Measurements from ENCODE around the gene PRAC2. TPM values are rescaled to one million over a fixed set of nuclear protein-coding genes. Genes with fewer than 3 reads are reported as not detected.

Gene PRAC2
- total RNA-seq, 1 donor from 2014 or later, result not detected

DNA sequence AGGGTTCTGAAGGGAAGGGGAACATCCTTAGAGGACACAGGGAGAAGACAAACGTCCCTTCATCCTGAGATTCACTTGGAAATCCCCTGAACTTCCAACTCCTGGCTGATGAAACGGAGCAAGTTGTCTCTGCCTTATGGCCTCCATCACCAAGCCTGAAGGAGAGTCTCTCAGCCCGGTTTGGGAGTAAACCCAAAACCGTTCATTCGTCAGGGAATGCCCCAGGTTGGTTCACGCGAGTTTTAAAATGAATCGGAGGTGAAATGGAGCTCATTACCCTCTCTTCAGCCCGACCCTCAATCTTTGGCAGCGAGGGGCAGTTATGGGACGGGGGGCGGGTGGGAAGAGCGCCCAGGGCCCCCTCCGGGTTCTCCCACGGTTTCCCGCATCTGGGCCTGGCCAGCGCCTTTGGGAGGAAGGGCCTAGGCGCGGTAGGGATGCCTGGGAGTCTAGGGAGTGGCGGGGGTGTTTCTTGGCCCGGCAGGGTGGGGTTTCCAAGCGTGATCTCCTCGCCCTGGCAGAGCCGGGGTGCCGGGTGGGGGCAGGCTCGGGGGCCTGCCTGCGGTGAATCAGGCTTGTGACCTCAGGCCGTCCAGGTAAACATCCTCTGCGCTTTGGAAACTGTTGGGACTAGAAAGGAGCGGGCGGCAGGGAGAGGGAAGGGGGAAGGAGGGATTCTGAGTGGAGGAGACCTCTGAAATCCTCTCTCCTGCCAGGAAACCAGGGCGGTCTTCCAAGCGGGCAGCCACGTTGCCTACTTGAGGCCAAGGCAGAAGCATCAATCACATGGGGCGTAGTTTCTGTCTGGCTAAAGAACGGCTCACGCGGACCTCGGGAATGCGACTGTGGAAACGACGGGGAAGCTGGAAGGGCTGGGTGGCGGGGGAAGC lies 29.7 kb downstream of the PRAC2 start:
- intact Hi-C loops (cut with micrococcal nuclease), result no loop called here

DNA sequence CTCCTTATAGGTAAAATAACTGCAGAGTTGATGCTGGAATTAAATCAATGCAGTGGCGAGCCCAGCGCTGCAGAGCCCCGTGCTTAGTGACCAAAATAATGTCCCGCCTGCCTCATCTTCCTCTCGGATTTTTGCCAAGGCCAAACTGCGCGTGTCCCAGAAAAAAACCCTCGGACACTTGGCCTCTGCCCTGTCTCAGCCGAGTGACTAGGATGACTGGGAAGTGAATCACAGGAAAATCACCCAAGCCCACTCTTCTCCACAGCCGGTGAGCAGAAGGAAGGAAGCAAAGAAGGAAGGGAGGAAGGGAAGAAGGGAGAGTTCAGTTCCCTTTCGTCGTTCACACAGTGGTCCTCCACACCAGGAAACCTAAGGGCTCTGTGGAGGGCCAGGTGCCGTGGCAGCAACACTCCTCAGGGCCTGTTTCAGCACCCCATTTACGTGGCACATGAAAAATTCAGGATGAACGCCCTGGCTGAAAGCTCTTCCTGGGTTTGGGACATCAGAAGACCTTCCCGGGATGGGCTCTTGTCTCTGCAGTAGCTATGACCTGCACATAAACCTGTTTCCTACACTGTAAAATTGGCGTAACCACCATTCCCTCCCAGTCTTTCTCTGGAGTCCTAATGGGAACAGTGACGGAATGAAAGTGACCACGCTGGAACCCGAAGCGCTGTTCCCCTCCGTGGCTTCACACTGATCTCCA lies 31.0 kb downstream of the PRAC2 start:
- intact Hi-C loops (cut with micrococcal nuclease), result no loop called here

DNA sequence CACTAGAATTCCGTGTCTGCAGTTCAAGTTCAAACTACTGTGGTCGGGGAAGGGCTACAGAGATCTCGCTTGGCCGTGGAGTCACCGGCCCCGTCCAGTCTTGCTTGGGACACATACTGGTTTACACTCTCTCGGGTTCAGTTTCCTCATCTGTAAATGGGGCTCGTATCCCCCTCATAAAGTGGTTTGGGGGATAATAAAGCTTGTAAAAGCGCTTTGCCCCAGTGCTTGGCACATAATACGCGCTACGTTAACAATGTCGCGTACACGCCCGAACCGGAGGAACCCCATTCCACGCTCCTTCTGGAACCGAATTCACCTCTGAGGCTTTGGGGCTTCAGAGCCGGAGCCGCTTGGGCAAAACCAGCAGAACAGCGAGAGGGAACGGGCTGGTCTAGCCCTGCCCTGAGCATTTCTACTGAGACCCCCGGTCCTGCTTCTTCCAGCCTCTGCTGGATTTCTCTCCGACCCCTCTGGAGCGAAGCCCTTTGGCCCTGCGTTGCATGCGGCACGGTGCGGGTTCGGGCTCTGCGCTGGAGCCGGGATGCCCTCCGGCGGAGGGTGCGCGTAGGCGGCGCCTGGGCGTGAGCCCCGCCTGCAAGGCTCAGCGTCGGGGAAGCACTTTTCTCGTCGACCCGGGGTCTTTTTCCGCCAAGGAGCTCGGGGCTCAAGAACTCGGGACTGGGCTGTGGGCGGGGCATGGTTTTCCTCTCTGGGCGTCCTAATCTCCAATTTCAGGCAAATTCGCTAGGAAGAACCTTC lies 31.7 kb downstream of the PRAC2 start:
- intact Hi-C loops (cut with micrococcal nuclease), result no loop called here

DNA sequence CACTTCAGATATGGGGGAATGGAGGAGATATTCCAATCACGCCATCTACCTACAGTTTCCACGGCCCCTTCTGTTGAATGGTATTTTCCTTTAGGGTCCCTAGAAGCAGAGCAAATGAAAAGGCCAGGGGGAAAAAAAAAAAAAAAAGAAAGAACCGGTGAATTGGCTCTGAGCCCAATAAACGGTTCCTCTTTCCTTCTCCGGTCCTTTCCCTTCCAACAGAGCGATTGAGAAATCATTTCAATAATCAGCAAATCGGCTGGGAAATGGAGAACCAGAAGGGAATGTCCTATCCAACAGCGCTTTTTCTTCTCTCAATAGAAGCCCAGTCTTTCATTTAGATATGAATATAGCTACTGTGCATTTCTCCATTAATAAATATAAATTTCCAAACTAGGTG lies 32.4 kb downstream of the PRAC2 start:
- intact Hi-C loops (cut with micrococcal nuclease), result no loop called here

DNA sequence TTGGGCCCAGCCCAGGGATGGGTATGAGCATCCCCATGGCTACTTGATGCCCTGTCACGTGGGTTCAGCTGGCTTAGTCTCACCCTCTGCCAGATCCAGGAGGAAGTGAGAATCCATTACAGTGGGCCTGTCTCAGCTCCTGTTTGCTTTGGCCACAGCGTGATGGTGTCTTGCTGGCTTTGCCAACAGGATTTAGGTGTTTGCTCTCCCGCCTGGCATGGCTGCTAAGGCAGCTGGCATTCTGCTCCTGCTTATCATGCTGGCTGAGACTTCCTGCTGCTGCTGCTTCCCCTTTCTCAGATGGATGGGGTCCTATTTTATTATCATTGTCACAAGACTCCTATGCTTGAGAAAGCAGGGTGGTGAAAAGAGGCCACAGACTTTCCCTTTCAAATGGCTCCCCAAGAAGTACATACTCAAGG lies 33.9 kb downstream of the PRAC2 start:
- intact Hi-C loops (cut with micrococcal nuclease), result no loop called here

DNA sequence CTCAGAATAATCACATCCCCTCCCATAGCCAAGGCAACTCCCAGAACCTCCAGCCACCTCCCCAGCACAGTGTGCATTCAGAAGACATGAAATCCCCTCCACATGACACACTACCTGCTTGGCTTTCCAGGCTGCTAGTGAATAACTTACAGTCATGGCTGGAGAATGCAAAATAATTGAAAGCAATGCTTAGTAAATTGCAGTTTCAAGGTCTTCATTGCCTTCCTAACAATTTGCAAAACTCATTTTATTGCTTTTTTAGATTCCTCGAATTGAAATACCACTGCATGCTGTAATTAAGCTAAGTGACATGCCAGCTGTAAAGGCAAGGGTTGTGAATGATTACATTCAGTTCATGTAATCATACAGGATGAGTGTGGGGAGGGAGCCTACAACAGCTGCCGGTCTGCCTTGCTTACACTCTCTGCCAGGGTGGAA lies 34.6 kb downstream of the PRAC2 start:
- intact Hi-C loops (cut with micrococcal nuclease), result no loop called here

DNA sequence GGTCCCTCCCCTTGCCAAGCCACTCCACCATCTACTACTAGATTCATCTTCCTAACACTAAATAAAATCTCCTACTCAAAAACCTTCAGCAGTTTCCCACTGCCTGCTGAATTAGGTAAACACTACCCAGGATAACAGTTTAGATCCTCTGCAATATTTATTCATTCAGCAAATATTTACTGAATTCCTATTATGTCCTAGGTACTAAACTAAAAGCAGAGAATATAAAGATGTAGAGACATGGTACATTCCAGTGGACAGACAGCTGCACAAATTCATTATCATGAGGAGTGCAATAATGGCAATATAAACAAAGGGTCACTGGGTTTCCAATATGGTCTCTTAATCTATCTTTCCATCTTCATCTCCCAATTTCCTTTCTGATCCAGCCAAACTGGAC lies 36.3 kb downstream of the PRAC2 start:
- intact Hi-C loops (cut with micrococcal nuclease), result no loop called here

DNA sequence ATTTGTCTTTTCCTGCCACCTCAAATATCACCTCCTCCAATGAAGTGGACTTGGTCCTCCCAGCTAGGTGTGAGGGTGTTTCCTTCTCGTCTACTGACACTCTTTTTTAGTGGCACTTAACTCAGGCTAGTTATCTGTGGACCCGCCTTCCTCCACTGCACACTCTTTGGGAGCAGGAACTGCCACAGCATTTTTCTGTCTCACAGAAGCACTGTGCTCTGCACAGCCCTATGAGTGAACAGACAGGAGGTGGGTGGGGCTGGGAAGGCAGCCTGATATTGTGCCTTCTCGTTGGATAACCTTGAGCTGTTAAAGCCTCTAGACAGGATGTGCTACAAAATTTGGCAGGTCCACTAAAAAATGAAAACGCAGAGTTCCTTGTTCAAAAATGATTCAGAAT lies 37.4 kb downstream of the PRAC2 start:
- intact Hi-C loops (cut with micrococcal nuclease), result no loop called here

DNA sequence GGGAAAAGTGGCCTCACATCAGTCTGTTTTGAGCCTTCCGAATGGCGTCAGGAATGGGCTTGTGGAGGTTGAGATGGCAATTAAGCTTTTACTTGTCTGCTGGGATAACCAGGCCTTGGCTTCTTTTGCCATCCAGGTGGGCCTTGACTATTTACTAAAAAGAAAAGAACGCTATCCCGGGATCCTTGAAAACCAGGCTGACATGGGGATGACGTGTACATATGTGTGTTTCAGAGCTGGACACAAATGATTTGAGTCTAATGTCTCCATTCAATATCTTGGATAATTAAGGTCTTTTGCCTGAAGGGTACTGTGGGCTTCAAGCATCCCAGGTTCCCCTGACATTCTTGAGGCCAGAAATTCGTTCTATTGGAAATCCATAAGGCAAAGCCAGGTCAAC lies 38.1 kb downstream of the PRAC2 start:
- intact Hi-C loops (cut with micrococcal nuclease), result no loop called here

DNA sequence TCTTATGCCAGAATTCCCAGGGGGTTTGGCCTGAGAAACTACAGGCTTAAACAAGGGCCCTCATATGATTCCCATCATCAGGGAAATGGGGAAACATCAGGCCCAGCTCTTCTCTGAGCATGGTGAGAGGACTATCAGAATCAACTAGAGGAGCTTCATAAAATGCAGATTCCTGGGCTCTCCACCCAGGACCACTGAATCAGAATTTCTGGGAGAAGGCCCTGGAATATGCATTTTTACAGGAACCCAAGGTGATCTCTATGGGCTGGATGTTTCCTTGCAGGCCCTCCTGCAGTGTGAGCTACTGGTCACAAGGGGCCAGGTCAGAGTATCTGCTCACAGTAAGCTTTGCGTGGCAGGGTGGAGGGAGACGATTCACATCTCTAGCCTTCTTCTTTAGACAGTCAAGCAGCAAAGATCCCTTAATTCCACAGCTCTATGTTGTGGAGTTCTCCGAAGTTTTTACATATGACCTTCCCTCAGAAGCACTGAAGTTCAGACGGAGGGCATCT lies 44.3 kb downstream of the PRAC2 start:
- intact Hi-C loops (cut with micrococcal nuclease), result no loop called here

DNA sequence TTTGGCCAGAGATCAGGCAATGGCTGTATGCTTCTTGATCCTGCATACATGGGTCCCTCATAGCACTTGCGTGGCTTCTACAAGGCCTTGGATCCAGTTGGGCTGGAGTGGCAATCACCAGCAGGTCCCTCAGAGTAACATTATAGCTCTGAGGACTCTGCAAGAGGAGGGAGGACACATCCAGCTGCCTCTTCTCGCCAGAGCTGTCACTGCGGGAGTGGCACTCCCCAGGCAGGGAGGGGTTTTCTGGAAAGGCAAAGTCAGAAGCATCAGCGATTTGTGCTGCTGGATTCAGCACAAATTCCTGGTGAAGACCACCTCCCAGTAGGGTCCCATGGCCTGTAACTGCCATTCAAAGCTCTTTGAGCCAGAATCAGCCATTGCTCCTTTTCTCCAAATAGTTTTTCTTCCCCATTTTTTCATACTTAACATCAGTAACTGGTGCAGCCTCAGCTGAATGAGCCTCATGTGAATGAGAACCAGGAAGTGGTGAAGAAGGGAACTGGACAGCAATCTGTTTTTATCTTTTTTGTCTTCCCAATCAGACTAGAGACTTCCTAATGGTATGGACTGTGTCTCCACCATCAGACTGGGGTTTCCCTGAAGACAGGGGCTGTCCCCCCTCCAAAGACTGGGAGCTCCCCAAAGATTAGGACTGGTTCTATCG lies 46.2 kb downstream of the PRAC2 start:
- intact Hi-C loops (cut with micrococcal nuclease), result no loop called here

DNA sequence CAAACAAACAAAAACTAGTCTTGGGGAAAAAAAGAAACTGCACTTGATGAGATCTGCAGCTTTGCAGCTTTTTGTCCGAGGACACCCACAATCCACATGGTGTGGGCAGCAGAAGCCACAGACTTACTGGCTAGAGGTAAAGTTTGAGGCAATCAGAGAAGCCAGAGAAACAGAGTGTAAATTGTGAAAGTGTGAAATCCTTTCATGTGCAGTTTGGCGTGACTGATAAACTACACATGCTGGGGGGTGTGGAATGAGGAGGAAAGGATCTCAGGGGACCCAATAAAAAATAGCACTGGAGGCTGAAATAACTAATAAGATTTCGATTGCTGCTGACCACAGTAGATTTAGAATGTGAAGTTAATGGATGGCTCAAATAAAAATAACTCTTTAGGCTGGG lies 48.0 kb downstream of the PRAC2 start:
- intact Hi-C loops (cut with micrococcal nuclease), result no loop called here

DNA sequence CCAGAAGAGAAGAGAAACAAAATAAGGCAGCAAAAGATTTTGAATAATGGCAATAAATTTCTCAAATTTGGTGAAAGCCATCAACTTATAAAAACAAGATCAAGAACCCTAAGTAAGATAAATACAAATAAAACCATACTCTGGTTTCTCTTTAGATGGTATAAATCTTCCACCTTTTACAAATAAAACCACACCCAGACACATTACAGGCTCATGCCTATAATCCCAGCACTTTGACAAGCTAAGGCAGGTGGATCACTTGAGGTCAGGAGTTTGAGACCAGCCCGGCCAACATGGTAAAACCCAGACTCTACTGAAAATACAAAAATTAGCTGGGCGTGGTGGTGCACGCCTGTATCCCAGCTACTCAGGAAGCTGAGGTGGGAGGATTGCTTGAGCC lies 50.3 kb downstream of the PRAC2 start:
- intact Hi-C loops (cut with micrococcal nuclease), result no loop called here

Other genes with a start within 250 kb of the PRAC2 start
- not detected in 2 replicates for gene HOXB1, start 192.2 kb upstream of the PRAC2 start, total RNA-seq
- 37.5 and 38.1 TPM in 2 replicates for gene HOXB2, start 178.1 kb upstream of the PRAC2 start, total RNA-seq
- 9.0 and 10.0 TPM in 2 replicates for gene HOXB4, start 144.8 kb upstream of the PRAC2 start, total RNA-seq
- 10.3 and 12.8 TPM in 2 replicates for gene HOXB3, start 132.9 kb upstream of the PRAC2 start, total RNA-seq
- 0.37 and 0.56 TPM in 2 replicates for gene HOXB5, start 129.4 kb upstream of the PRAC2 start, total RNA-seq
- gene HOXB6, start 118.2 kb upstream of the PRAC2 start, total RNA-seq, result 0.20 and 0.25 TPM in 2 replicates
- gene HOXB7, start 112.2 kb upstream of the PRAC2 start, total RNA-seq, result 0.66 and 1.1 TPM in 2 replicates
- not detected in 2 replicates for gene HOXB8, start 107.9 kb upstream of the PRAC2 start, total RNA-seq
- gene HOXB9, start 96.8 kb upstream of the PRAC2 start, total RNA-seq, result 0.10 and 0.15 TPM in 2 replicates
- not detected in 2 replicates for gene PRAC1, start 667 bp upstream of the PRAC2 start, total RNA-seq
- not detected in 2 replicates for gene HOXB13, start 5.6 kb downstream of the PRAC2 start, total RNA-seq
- not detected in 2 replicates for gene TTLL6, start 94.0 kb downstream of the PRAC2 start, total RNA-seq
- gene CALCOCO2, start 107.8 kb downstream of the PRAC2 start, total RNA-seq, result 158 and 165 TPM in 2 replicates
- gene ATP5MC1, start 169.6 kb downstream of the PRAC2 start, total RNA-seq, result 89.3 and 101 TPM in 2 replicates
- gene UBE2Z, start 185.2 kb downstream of the PRAC2 start, total RNA-seq, result 104 and 108 TPM in 2 replicates
- gene SNF8, start 221.7 kb downstream of the PRAC2 start, total RNA-seq, result 140 and 147 TPM in 2 replicates
- gene GIP, start 245.4 kb downstream of the PRAC2 start, total RNA-seq, result not detected in 2 replicates